NCI-H2196 (cell line): ENCODE results near the gene METTL5.
"Not testable (repeated sequence)": the region's sequence is repeated elsewhere in the genome, so short reads cannot be mapped to it uniquely, and the experiment has no call there.

Experiments used
- DNase-seq: peaks from one replicate; lab custom pipeline; 2025; ENCODE audit not compliant: unreplicated experiment; lab: John Stamatoyannopoulos, UW

The METTL5 gene

DNA sequence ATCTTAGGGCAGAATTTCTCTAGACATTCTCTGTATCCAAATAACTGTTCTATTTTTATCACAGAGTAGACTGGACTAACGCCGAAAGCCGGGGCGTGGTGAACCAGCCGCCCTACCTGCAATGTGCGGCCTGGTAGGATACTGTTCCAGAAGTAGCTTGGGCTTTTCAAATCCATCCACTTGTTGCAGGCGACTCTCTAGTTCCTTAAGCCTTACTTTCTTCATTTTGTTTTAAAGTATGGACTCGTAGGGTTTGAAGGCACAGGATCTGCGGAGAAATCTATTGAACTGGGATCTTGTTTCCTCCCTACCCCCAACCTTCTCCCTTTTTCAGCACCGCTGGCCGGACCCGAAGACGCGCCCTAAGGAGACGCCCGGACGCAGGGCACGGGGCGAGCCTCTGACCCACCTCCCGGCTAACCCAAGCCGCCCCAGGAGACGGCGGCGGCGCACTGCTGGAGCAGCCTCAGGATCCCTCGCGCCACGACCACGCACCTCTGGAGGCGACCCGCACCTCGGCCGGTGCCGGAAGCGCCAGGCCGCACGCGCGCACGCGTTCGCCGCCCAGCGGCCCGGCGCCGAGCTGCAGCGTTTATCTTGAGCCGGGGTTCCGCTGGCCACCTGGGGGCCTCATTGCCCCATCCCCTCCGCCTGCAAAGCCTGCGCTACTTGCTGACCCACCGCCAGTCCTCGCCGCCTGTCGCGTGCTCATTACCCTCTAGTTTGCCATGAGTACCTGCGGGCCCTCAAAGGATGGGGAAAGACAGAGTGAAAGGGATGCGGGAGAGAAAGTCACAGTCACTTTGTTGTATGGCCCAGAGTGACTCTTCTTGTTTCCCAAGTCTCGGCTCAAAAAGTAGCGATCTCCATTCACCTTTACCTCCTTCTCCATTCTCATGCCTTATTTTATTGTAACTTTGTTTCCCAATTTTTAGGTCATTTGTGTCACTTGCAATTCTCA lies at the start of gene METTL5:
Gene METTL5, minus strand, starts transcription at position 533 of the 961 bp plus-strand sequence. Its CDS starts 308 bp downstream, at position 225.
- peak; percentile 87 for DNase-seq

- DNase-seq, result no peak
These were observed 47.3 kb upstream of the METTL5 start for GRCh38 chr2:169871994-169872393.

- DNase-seq, result not testable (repeated sequence)
These were observed 46.7 kb upstream of the METTL5 start for GRCh38 chr2:169871369-169871768.

GRCh38 chr2:169868951-169869350 lies 44.2 kb upstream of the METTL5 start:
- no peak for DNase-seq

GRCh38 chr2:169867579-169867978 lies 42.9 kb upstream of the METTL5 start:
- no peak for DNase-seq

- not testable (repeated sequence) for DNase-seq
These were observed 41.5 kb upstream of the METTL5 start for GRCh38 chr2:169866230-169866629.

- DNase-seq, result no peak
These were observed 40.8 kb upstream of the METTL5 start for GRCh38 chr2:169865492-169865891.

- no peak for DNase-seq
These were observed 38.1 kb upstream of the METTL5 start for GRCh38 chr2:169862816-169863215.

- no peak for DNase-seq
These were observed 35.4 kb upstream of the METTL5 start for GRCh38 chr2:169860149-169860548.

DNA sequence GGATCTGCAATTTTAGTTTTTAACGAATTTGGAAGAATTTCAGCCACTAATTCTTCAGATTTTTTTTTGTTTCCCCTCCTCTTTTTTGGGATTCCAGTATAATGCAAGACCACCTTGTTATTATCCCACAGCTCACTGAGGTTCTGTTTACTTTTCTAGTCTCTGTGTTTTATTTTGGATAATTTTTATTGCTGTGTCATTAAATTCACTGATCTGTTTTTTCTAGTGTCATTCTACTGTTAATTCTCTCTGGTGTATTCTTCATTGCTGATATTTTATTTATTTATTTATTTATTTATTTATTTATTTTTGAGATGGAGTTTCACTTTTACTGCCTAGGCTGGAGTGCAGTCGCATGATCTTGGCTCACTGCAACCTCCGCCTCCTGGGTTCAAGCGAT lies 34.7 kb upstream of the METTL5 start:
- no peak for DNase-seq

DNA sequence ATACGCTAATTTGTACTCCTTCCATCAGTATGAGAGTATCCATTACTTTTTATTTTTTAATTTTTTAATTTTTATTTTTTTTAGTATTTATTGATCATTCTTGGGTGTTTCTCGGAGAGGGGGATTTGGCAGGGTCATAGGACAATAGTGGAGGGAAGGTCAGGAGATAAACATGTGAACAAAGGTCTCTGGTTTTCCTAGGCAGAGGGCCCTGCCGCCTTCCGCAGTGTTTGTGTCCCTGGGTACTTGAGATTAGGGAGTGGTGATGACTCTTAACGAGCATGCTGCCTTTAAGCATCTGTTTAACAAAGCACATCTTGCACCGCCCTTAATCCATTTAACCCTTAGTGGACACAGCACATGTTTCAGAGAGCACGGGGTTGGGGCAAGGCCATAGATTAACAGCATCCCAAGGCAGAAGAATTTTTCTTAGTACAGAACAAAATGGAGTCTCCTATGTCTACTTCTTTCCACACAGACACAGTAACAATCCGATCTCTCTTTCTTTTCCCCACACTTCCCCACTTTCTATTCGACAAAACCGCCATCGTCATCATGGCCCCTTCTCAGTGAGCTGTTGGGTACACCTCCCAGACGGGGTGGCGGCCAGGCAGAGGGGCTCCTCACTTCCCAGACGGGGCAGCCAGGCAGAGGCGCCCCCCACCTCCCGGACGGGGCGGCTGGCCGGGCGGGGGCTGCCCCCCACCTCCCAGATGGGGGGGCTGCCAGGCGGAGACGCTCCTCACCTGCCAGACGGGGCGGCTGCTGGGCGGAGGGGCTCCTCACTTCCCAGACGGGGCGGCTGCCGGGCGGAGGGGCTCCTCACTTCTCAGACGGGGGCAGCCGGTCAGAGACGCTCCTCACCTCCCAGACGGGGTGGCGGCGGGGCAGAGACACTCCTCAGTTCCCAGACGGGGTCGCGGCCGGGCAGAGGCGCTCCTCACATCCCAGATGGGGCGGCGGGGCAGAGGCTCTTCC lies 30.9 kb upstream of the METTL5 start:
- DNase-seq, result not testable (repeated sequence)

DNA sequence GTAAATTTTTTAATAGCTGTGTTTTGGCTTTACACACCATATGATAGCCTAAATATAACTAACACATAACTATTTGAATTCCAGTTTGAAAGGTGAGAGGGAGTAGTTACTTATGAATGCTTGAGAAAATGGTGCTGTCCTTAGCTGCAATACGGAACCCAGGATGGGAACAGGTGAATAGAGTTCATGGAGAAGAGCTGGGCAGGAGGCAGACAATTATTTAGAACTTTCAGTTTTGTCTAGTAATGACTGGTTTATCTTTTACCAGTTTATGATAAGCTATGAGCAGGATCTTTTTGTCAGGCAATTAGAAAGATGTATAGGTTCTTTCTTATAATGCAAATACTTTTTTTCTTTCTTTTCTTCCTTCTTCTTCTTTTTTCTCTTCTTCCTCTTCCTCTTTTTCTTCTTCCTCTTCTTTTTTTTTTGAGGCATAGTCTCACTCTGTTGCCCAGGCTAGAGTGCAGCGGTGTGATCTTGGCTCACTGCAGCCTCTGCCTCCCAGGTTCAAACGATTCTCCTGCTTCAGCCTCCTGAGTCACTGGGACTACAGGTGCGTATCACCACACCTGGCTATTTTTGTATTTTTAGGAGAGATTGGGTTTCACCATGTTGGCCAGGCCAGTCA lies 28.4 kb upstream of the METTL5 start:
- no peak for DNase-seq

DNA sequence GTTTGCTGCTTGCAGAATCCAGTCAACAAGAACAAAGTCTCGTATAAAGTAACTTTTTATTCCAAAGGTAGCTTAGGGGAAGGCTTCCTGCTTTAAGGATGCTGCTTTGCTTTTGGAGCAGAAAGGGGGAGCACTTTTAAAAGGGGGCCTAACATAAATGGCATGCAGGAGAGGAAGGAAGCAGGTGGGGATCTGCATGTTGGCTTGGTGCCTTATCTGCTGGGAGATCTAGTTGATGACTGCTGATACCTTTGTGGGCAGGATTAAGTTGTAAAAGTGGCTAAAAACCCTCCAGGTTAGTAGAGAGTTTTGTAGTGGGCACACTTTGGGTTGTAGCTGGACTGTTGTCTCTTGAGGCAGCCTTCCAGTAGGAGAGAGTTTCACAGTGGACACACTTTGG lies 25.0 kb upstream of the METTL5 start:
- no peak for DNase-seq

DNA sequence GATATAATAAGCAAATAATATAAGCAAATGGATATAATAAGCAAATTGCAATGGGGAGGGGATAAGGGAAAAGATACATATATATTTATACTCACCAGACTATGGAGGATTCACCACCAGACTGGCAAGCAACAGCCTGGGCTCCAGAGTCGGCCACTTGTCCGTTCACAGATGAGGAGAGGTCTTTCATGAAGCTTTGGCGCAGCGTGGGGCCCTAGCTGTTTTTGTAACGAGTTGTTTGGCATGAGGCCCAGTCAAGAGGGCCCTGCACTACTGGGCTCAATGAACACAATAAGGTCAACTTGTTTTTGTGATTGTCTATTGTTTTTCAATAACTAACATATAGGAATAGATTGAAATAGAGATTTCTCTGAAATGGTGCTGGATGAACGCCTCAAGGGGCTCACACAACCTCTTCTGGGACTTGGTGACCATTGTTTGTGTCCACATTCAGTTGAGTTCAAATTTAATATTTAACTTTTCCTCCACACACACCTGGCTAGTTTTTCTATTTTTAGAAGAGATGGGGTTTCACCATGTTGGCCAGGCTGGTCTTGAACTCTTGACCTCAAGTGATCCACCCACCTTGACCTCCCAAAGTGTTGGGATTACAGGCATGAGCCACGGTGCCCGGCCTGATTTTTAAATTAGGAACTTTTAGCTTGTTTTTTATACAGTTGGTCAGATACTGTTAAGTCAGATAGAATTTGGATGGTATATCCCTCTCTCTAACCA lies 24.4 kb upstream of the METTL5 start:
- DNase-seq, result not testable (repeated sequence)

- no peak for DNase-seq
These were observed 20.3 kb upstream of the METTL5 start for GRCh38 chr2:169845016-169845415.

GRCh38 chr2:169841625-169842024 lies 16.9 kb upstream of the METTL5 start:
- DNase-seq, result not testable (repeated sequence)

- DNase-seq, result no peak
These were observed 16.0 kb upstream of the METTL5 start for GRCh38 chr2:169840747-169841142.

- DNase-seq, result no peak
These were observed 15.4 kb upstream of the METTL5 start for GRCh38 chr2:169839954-169840746.

GRCh38 chr2:169838743-169839489 lies 14.2 kb upstream of the METTL5 start:
- no peak for DNase-seq
